Small intestine (tissue), 7 donors: Measurements from ENCODE around the gene LETM1. TPM values are rescaled to one million over a fixed set of nuclear protein-coding genes. Genes with fewer than 3 reads are reported as not detected.

ENCODE experiments used
- DNase-seq, 2 donors: peaks; one replicate each; pipeline versions ENCODE4 v3.0.0 to v3.0.0-alpha.2; 2013
- FAIRE-seq: peaks from 2 replicates; lab custom pipeline; 2012; peaks lifted over from hg19 to GRCh38; lab: Jason Lieb, UNC
- H3K27ac ChIP-seq, 3 donors: one replicate each; pipeline ENCODE4 v1.5.1; 2013; ENCODE audit warnings: low read length in 2 of 3, mild to moderate bottlenecking in 2 of 3, control low read depth in 1 of 3, inconsistent platforms in 1 of 3, low read depth in 1 of 3, moderate library complexity in 1 of 3
- H3K27me3 ChIP-seq, 3 donors: one replicate each; pipeline ENCODE4 v1.6.1; 2013; ENCODE audit warnings: low read length in 3 of 3, inconsistent platforms in 1 of 3; ENCODE audit not compliant: control insufficient read depth in 3 of 3, insufficient read depth in 3 of 3
- H3K36me3 ChIP-seq, 3 donors: one replicate each; pipeline ENCODE4 v1.6.1; 2013; ENCODE audit warnings: low read length in 3 of 3, inconsistent platforms in 1 of 3, low read depth in 1 of 3, mild to moderate bottlenecking in 1 of 3, moderate library complexity in 1 of 3; ENCODE audit not compliant: control insufficient read depth in 3 of 3, insufficient read depth in 2 of 3
- H3K4me1 ChIP-seq, 3 donors: one replicate each; pipeline ENCODE4 v1.6.1; 2013; ENCODE audit warnings: low read length in 2 of 3, inconsistent platforms in 1 of 3, low read depth in 1 of 3, mild to moderate bottlenecking in 1 of 3, moderate library complexity in 1 of 3; ENCODE audit not compliant: control insufficient read depth in 3 of 3, insufficient read depth in 2 of 3
- H3K4me3 ChIP-seq, 3 donors: one replicate each; pipeline ENCODE4 v1.5.1; 2013; ENCODE audit warnings: low read length in 3 of 3, control low read depth in 1 of 3, inconsistent platforms in 1 of 3, low read depth in 1 of 3, mild to moderate bottlenecking in 1 of 3, moderate library complexity in 1 of 3
- H3K9me3 ChIP-seq, 2 donors: one replicate each; pipeline ENCODE4 v1.6.1; 2013; ENCODE audit warnings: low read depth in 1 of 2, low read length in 1 of 2; ENCODE audit not compliant: control insufficient read depth in 2 of 2, insufficient read depth in 1 of 2
- WGBS, 3 donors: extraction: QIAGEN DNeasy Blood & Tissue Kit; methylation state at CpG; one replicate each; pipeline ENCODE4 v1.1.7; 2013; 5-methylcytosine and 5-hydroxymethylcytosine counted together
- polyA plus RNA-seq, 4 donors: library from polyadenylated mRNA; stranded (reverse) in 3 of 4; unstranded in 1 of 4; fragments of 200-250 nt in 3 of 4; fragments of 120-200 nt in 1 of 4; gene quantifications; one replicate each; pipeline versions ENCODE4 v1.2.1 to v1.2.3, GENCODE V29; 2013
- donor health status: healthy with polysubstance abuse.
- donor health status: control.
- donor health status: control.
- donor health status: Bipolar disorder and iron deficiency.
- donor health status: healthy.

LETM1 gene
- polyA plus RNA-seq, 4 donors: 19.7 to 28.5 (median 23.1) TPM

DNA sequence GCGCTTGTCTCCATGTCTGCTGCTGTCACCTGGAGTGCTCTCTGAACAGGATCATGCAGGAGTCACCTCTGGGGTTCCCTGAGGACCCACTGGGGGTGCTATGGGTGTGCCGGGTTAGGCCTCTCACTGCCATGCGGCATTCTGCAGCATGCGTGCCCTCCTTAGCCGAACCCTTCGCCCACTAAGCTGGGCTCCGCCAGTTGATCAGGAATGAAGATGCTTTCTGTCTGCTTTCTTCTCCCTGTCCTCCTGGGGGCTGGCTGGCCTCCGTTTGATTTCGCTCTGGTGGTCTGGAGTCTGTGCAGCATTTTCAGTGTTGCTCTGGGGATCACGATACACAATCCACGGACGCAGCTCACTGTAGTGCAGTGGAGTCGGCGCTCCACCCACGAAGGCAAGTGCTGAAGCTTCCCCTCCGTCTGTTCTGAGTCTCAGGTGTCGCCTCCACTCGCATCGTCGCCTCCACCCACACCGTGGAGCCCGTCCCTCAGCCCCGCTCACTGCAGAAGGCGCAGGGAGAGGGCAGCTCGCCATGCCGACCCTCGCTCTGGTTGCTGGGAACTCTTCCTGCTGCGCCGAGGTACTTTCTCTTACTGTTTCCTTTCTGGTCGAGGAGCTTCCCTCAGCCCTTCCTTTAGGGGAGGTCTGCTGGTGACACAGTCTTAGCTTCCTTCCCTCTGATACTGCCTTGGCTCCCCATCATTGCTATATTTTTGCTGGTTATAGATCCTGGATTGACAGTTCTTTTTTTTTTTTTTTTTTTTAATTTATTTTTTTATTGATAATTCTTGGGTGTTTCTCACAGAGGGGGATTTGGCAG lies 29.2 kb downstream of the LETM1 start:
- Histone ChIP-seq H3K36me3 (peaks cover 12 to 71% (median 12%) of the 10 kb centered on the region in 3 donors), H3K27ac (no peak overlapping the region), H3K27me3 (no peaks in the 10 kb centered on the region), H3K4me1 (no peaks in the 10 kb centered on the region), H3K4me3 (no peak overlapping the region), H3K9me3 (peaks cover 0 to 3% of the 10 kb centered on the region in 2 donors)
- FAIRE-seq (no peak), DNase-seq (no peak)
- WGBS, 3 donors: 91 to 97% (median 93%) methylated on average over 28 to 30 of the region's 30 CpGs

DNA sequence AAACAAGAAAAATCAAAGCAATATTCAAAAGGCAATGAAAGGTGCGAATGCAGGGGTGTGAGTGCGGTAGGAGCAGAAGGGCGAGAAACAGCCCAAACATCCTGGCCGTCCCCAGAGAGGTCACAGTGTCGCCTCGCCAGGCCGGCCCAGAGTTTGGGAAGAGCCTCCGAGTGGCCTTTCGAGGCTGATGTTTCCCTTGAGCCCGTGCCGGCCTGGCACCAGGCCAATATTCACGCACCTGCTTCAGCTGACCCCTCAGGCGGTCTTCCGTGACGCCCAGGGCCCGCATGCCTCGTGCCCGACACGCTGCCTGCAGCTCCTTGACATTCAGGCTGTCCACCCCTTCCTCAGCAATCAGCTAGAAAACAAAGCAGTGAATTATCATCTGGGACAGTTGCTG lies 30.6 kb downstream of the LETM1 start:
- Histone ChIP-seq H3K4me3 (no peak overlapping the region), H3K4me1 (no peaks in the 10 kb centered on the region), H3K36me3 (peaks cover 4 to 70% (median 14%) of the 10 kb centered on the region in 3 donors), H3K27me3 (no peaks in the 10 kb centered on the region), H3K9me3 (peaks cover 0 to 3% of the 10 kb centered on the region in 2 donors), H3K27ac (no peak overlapping the region)
- 89 to 91% (median 91%) methylated on average over 19 of the region's 19 CpGs for WGBS, 3 donors
- FAIRE-seq: no peak
- no peak for DNase-seq

DNA sequence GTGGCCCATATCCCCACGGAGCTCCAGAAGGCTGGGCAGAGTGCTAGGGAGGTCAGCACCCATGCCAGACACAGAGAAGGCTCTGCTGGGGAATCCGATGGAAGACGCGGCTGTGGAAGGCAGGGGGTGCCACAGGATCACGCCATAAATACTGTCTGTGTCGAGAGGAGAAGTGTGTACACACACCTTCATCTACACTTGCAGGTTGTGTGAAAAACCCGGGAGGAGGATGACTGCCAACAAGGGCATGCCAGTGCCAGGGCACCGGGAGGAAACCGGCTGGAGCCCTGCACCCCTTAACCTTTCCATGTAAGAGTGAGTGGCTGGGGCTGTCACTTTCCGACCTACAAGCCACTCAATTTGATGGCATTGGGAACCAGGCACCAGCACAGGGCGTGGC lies 31.2 kb downstream of the LETM1 start:
- Histone ChIP-seq H3K4me1 (no peaks in the 10 kb centered on the region), H3K36me3 (peaks cover 4 to 73% (median 15%) of the 10 kb centered on the region in 3 donors), H3K4me3 (no peak overlapping the region), H3K9me3 (peaks cover 0 to 3% of the 10 kb centered on the region in 2 donors), H3K27me3 (no peaks in the 10 kb centered on the region), H3K27ac (no peak overlapping the region)
- DNase-seq: no peak
- WGBS, 3 donors: 87 to 90% (median 88%) methylated on average over 11 of the region's 11 CpGs
- FAIRE-seq: no peak

GRCh38 chr4:1823545-1823932 lies 32.4 kb downstream of the LETM1 start:
- no peak for DNase-seq
- no peak for FAIRE-seq
- Histone ChIP-seq H3K27me3 (no peaks in the 10 kb centered on the region), H3K36me3 (peaks cover 7 to 81% (median 15%) of the 10 kb centered on the region in 3 donors), H3K4me1 (no peaks in the 10 kb centered on the region), H3K9me3 (no peaks in the 10 kb centered on the region), H3K27ac (no peak overlapping the region), H3K4me3 (no peak overlapping the region)
- WGBS, 3 donors: 95 to 97% (median 96%) methylated on average over 12 of the region's 12 CpGs

DNA sequence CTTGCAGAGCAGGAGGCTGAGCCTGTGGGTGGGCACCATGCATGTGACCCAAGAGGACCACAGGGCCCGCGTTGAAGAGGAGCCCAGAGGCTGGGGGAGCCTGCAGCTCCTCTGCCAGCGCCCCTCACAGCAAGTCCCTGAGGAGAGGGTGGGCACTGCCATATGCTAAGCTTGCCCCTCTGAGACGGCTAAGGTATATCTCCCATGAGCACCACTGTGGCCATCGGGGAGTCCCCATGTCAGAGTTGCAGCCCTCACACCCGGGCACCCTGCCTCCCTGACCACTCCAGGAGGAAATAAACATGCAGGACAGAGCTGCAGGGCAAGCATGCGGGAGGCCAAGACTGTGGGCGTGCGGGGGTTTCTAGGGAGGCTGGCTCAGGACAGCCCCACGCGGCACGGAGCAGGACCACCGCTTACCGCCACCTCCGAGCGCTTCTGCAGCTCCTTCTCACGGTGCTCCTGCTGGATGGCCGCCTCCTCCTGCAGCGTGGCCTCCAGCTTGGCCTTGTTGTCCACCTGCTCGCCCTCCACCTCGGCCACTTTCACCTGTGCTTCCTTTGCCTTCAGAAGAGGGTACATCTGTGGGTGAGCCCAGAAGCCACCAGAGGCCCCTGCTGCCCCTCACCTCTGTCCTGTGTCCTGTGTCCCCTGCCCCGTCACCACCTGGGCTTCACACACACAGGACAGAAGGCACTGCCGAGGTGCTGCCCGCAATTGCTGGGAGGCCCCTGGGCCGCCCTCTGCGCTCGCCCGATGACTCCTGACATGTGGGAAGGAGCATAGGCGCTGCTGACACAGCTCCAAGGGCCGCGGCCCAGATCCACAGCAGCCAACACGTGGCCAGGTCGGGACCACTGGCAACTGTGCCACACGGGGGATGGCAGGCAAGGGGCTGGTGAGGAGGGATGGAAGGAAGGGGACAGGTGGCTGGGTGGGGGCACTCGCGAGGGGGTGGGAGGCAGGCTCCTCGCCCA lies 33.1 kb downstream of the LETM1 start:
- H3K36me3 ChIP-seq: peaks cover 9 to 88% (median 18%) of the 10 kb centered on the region in 3 donors
- FAIRE-seq: no peak

DNA sequence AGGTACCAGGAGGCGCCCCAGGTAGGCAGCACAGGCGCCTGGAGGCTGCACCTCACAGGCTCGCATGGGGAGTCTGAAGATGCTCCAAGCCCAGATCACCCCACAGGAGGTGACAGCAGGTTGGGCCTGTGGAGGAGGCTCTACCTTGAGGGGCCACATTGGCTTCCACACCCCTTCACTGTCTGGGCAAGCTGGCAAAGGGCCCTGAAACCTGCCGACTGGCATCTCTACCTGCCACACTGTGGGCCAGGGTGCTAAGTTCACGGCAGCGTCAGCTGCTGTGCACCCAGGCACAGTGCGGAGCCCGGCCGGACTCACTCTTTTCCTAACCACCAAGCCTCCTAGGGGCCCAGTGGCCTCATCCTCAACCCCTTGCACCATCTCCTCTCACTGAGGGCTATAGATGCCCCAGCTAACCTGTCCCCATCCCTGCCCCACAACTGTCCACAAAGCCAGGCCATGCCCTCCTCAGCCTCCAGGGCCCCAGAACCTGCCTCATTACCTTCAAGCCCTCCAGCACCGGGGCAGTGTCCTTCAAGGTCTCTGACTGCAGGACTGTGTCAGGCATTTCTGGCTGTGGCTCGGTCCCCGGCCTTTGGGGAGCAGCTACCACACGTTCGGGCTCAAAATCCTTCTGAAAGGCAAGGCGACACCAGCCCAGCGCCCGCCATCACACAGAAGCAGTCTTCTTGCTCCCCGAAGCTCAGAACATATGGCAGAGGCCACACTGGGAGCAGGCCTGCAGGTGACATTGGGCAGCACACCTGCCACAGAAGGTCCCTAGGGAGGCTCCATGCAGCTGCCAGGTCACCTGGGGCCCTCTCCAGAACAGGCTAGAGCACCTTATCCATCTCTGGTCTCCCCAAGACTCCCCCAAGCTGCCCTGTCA lies 34.0 kb downstream of the LETM1 start:
- Histone ChIP-seq H3K36me3 (peaks cover 15 to 95% (median 18%) of the 10 kb centered on the region in 3 donors), H3K27ac (no peak overlapping the region), H3K4me1 (no peaks in the 10 kb centered on the region), H3K4me3 (no peak overlapping the region), H3K27me3 (no peaks in the 10 kb centered on the region), H3K9me3 (no peaks in the 10 kb centered on the region)
- 95 to 97% (median 96%) methylated on average over 18 of the region's 18 CpGs for WGBS, 3 donors
- FAIRE-seq (no peak), DNase-seq (no peak)

More for the DNA sequence above, 33.1 kb downstream of the LETM1 start:
- H3K27ac ChIP-seq: no peak overlapping the region
- H3K4me1 ChIP-seq: no peaks in the 10 kb centered on the region
- no peaks in the 10 kb centered on the region for H3K27me3 ChIP-seq
- WGBS, 3 donors: 91 to 94% (median 93%) methylated on average over 27 to 37 of the region's 37 CpGs
- DNase-seq: no peak
- H3K4me3 ChIP-seq: no peak overlapping the region
- H3K9me3 ChIP-seq: no peaks in the 10 kb centered on the region

- no peaks in the 10 kb centered on the region for H3K9me3 ChIP-seq
- H3K27ac ChIP-seq: no peak overlapping the region
- DNase-seq: no peak
- FAIRE-seq: no peak
- H3K4me1 ChIP-seq: no peaks in the 10 kb centered on the region
- H3K27me3 ChIP-seq: no peaks in the 10 kb centered on the region
- whole genome bisulfite sequencing, 3 donors: 91 to 92% (median 91%) methylated on average over 7 of the region's 7 CpGs
- no peak overlapping the region for H3K4me3 ChIP-seq
- peaks cover 23 to 92% (median 24%) of the 10 kb centered on the region in 3 donors for H3K36me3 ChIP-seq
These were observed 36.1 kb downstream of the LETM1 start for GRCh38 chr4:1819816-1820215.
